K562 (cell line): Measurements from ENCODE around the gene TMEM128. TPM values are rescaled to one million over a fixed set of nuclear protein-coding genes. Genes with fewer than 3 reads are reported as not detected.

Source experiments
- ATAC-seq: fragments of 200-7000 bp; cut with Tn5 transposase; 3 replicates; pipeline ENCODE4 v1.9.1; 2020; ENCODE audit warnings: moderate library complexity
- BruUV-seq: library from RNA; stranded (reverse); fragments of 400-500 nt; replicated peaks from 2 replicates; lab custom pipeline; 2021; lab: Mats Ljungman, UMichigan
- CTCF ChIA-PET: fragments of 300-600 bp; formaldehyde crosslinking; extraction: SDS; loops from one replicate; lab custom pipeline; 2021; ENCODE audit warnings: low intra/inter-chr PET ratio; lab: Yijun Ruan, JAX
- POLR2A ChIA-PET: fragments of 300-600, 350-650 bp; sonication (Branson Sonifier 250); formaldehyde crosslinking; extraction: SDS; loops from one replicate; lab custom pipeline; 2021; ENCODE audit warnings: antibody characterized with exemption, inconsistent platforms; lab: Yijun Ruan, JAX
- DNase-seq, 4 experiments: peaks; one replicate each; pipeline versions ENCODE4 v3.0.0 to v3.0.0-alpha.2; 2011 to 2018; ENCODE audit warnings: low spot score in 3 of 4, mixed read lengths in 3 of 4; ENCODE audit errors: extremely low read depth in 1 of 4
- FAIRE-seq: peaks from 2 replicates; lab custom pipeline; 2011; peaks lifted over from hg19 to GRCh38; lab: Jason Lieb, UNC
- H2AFZ ChIP-seq: 2 replicates; pipeline ENCODE4 v1.6.0; 2011; ENCODE audit warnings: low read depth, low read length, control low read depth, inconsistent platforms
- H3K27ac ChIP-seq: fragments of 200-600 bp; 3 replicates; pipeline ENCODE4 v1.8.0; 2011; ENCODE audit warnings: low read depth, mild to moderate bottlenecking, control low read depth, inconsistent platforms, low read length, moderate library complexity, mixed read lengths; ENCODE audit errors: extremely low read depth
- H3K27me3 ChIP-seq, 2 experiments: fragments of 300-600 bp in 1 of 2; 2 replicates in 1 of 2; 3 replicates in 1 of 2; pipeline versions ENCODE4 v1.6.0 to v1.8.0; 2011; ENCODE audit warnings: inconsistent platforms in 2 of 2, low read length in 2 of 2, mild to moderate bottlenecking in 1 of 2, mixed read lengths in 1 of 2, moderate library complexity in 1 of 2; ENCODE audit not compliant: control insufficient read depth in 2 of 2, insufficient read depth in 2 of 2
- H3K36me3 ChIP-seq: fragments of 300-600 bp; 3 replicates; pipeline ENCODE4 v1.8.0; 2011; ENCODE audit warnings: mild to moderate bottlenecking, low read length, inconsistent platforms; ENCODE audit not compliant: control insufficient read depth, insufficient read depth
- H3K4me1 ChIP-seq, 2 experiments: fragments of 200-600 bp in 1 of 2; replicated peaks in 1 of 2; 2 replicates in 1 of 2; 3 replicates in 1 of 2; pipeline versions ENCODE4 v1.5.1 to v1.8.0; 2011; ENCODE audit warnings: inconsistent platforms in 2 of 2, low read length in 2 of 2, mild to moderate bottlenecking in 1 of 2, mixed read lengths in 1 of 2, moderate library complexity in 1 of 2; ENCODE audit not compliant: control insufficient read depth in 2 of 2, insufficient read depth in 2 of 2
- H3K4me2 ChIP-seq: 2 replicates; pipeline ENCODE4 v1.6.1; 2011; ENCODE audit warnings: low read length, control low read depth, inconsistent platforms, mixed read lengths; ENCODE audit not compliant: insufficient read depth
- H3K4me3 ChIP-seq: fragments of 200-600 bp; sonication (generic), shearing (Covaris generic); 2 replicates; pipeline ENCODE4 v1.5.1; 2016; ENCODE audit warnings: control low read depth, inconsistent platforms
- H3K79me2 ChIP-seq: fragments of 200-600 bp; 3 replicates; pipeline ENCODE4 v1.8.0; 2011; ENCODE audit warnings: low read length, inconsistent platforms; ENCODE audit not compliant: control insufficient read depth, insufficient read depth
- H3K9ac ChIP-seq, 2 experiments: 2 replicates each; pipeline versions ENCODE4 v1.6.0 to v1.6.1; 2011; ENCODE audit warnings: low read depth in 2 of 2, low read length in 2 of 2, control low read depth in 1 of 2, inconsistent platforms in 1 of 2, mild to moderate bottlenecking in 1 of 2, mixed read lengths in 1 of 2; ENCODE audit not compliant: insufficient read depth in 1 of 2
- H3K9me1 ChIP-seq: one replicate; pipeline ENCODE4 v1.6.0; 2011; ENCODE audit warnings: inconsistent platforms, mild to moderate bottlenecking, low read length, moderate library complexity; ENCODE audit not compliant: control insufficient read depth, insufficient read depth
- H3K9me3 ChIP-seq: replicated peaks from 2 replicates; pipeline ENCODE4 v1.5.1; 2011; ENCODE audit warnings: low read depth, low read length, inconsistent platforms; ENCODE audit not compliant: control insufficient read depth, insufficient read depth
- H4K20me1 ChIP-seq: replicated peaks from 2 replicates; pipeline ENCODE4 v1.6.1; 2011; ENCODE audit warnings: low read length, inconsistent platforms, mixed read lengths; ENCODE audit not compliant: control insufficient read depth, insufficient read depth
- BCL6 ChIP-seq: fragments of 250-450 bp; sonication (Bioruptor Pico); IDR thresholded peaks from 2 replicates; pipeline ENCODE4 v1.4.0; 2020
- CHD1 ChIP-seq: fragments of 200-600 bp; sonication (generic); IDR thresholded peaks from one replicate; pipeline ENCODE4 v1.6.1; 2012; ENCODE audit warnings: mild to moderate bottlenecking, moderate library complexity, low read length, inconsistent platforms
- MTA1 ChIP-seq: fragments of 450-650 bp; IDR thresholded peaks from 2 replicates; pipeline ENCODE4 v1.6.1; 2017; ENCODE audit warnings: borderline replicate concordance
- NFIC ChIP-seq: fragments of 450-650 bp; IDR thresholded peaks from 2 replicates; pipeline ENCODE4 v1.6.1; 2017; ENCODE audit warnings: mild to moderate bottlenecking, inconsistent platforms
- NR2C2 ChIP-seq, 2 experiments: fragments of 200-800 bp in 1 of 2; sonication (Bioruptor generic) in 1 of 2; sonication (generic) in 1 of 2; formaldehyde crosslinking in 1 of 2; IDR thresholded peaks; 2 replicates each; pipeline versions ENCODE4 v1.6.1 to v1.8.0; 2016 to 2022; ENCODE audit warnings: mild to moderate bottlenecking in 1 of 2, missing compliant biosample characterization in 1 of 2, missing genetic modification characterization in 1 of 2, missing genetic modification reagents in 1 of 2
- PML ChIP-seq: IDR thresholded peaks from 2 replicates; pipeline ENCODE4 v1.6.1; 2012; ENCODE audit warnings: low read length, inconsistent platforms
- XRCC3 ChIP-seq: fragments of 450-650 bp; IDR thresholded peaks from 2 replicates; pipeline ENCODE4 v1.6.1; 2017; ENCODE audit warnings: mild to moderate bottlenecking, moderate library complexity
- ZKSCAN1 ChIP-seq: fragments of 150-350 bp; IDR thresholded peaks from 2 replicates; pipeline ENCODE4 v1.6.1; 2016; ENCODE audit warnings: low read depth, low read length
- ZNF232 ChIP-seq: sonication (generic); formaldehyde crosslinking; IDR thresholded peaks from 2 replicates; pipeline ENCODE4 v1.8.0; 2022; ENCODE audit warnings: mild to moderate bottlenecking, missing genetic modification reagents
- WGBS: fragments of 100-300 bp; shearing (Covaris generic); methylation state at CpG from one replicate; pipeline ENCODE4 v1.1.6; 2016; ENCODE audit warnings: low coverage, mixed read lengths; ENCODE audit not compliant: insufficient coverage; ENCODE audit errors: missing lambda C conversion rate; 5-methylcytosine and 5-hydroxymethylcytosine counted together
- in situ Hi-C: fragments of 300-500 bp; cut with MboI; formaldehyde crosslinking; loops from 4 replicates; pipeline ENCODE4 v1.15.0; 2018; ENCODE audit warnings: inconsistent platforms, mixed read lengths
- intact Hi-C: fragments of 100-400 bp; cut with micrococcal nuclease; formaldehyde crosslinking; loops from 2 replicates; pipeline ENCODE4 v1.14.2; 2022
- polyA plus RNA-seq, 8 experiments: library from polyadenylated mRNA; depleted of rRNA in 4 of 8; stranded (reverse) in 5 of 8; unstranded in 3 of 8; fragments of >200 nt; fragmentation: Nextera tagmentation in 2 of 8; fragmentation: Illumina TruSeq in 1 of 8; extraction: Ambion mirVana in 2 of 8; extraction: Trizol in 1 of 8; gene quantifications; 2 replicates each; pipeline versions ENCODE4 v1.2.1 to v1.2.3, GENCODE V29; 2011 to 2014; ENCODE audit warnings: inconsistent platforms in 1 of 8, missing spikeins in 1 of 8
- total RNA-seq, 7 experiments: library from RNA; depleted of rRNA in 6 of 7; stranded (reverse); fragments of >200 nt in 6 of 7; fragmentation: Illumina TruSeq in 2 of 7; extraction: Trizol in 2 of 7; gene quantifications; 2 replicates each; pipeline versions ENCODE4 v1.2.1 to v1.2.3, GENCODE V29; 2011 to 2021; ENCODE audit warnings: low replicate concordance in 1 of 7
- TF ChIP-seq, protein P1 (sequence below): sonication (generic); formaldehyde crosslinking; IDR thresholded peaks from 2 replicates; pipeline ENCODE4 v1.8.0; 2022; ENCODE audit warnings: mild to moderate bottlenecking, missing genetic modification reagents, borderline replicate concordance
- TF ChIP-seq, protein P2 (sequence below): fragments of 250-450 bp; sonication (Bioruptor Pico); IDR thresholded peaks from 2 replicates; pipeline ENCODE4 v1.9.0; 2021; ENCODE audit warnings: mild to moderate bottlenecking
- TF ChIP-seq, protein P3 (sequence below), 2 experiments: IDR thresholded peaks; 2 replicates each; pipeline ENCODE4 v1.6.1; 2011; ENCODE audit warnings: borderline replicate concordance in 1 of 2, control low read depth in 1 of 2, low read depth in 1 of 2, low read length in 1 of 2, mild to moderate bottlenecking in 1 of 2, mixed read lengths in 1 of 2, moderate library complexity in 1 of 2; ENCODE audit not compliant: insufficient read depth in 1 of 2, insufficient read length in 1 of 2, poor library complexity in 1 of 2, severe bottlenecking in 1 of 2; ENCODE audit errors: extremely low read depth in 1 of 2

Gene TMEM128
- total and polyA plus RNA-seq, 9 of the 15 experiments (the other 6 are each of a cell fraction or from before 2014, with no cell fraction given) = 9.1 to 40.0 (median 14.3) TPM

DNA sequence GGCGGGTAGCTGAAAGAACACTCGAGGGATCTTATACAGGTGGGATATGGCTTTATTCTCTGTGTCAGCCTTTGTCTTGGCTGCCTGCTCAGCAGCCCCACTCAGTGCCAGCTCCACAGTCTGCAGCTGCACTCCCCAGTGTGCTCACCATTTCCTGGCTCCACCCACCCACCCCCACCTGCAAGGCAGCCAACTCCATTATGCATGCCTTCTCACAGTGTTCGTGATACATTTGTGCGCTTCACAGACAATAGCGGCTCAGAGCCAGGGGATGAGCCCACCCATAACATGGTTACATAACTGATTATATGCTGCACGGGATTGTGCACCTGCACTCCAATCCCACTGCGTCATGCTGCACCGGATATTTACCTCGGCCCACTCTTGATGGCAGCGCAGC, 8.8 kb upstream of the TMEM128 start:
- CTCF ChIA-PET = no interaction called here
- H3K9ac ChIP-seq = no peak overlapping the region
- ATAC-seq (peak; percentile 52), DNase-seq (no peak), FAIRE-seq (no peak)
- no peaks in the 10 kb centered on the region for H3K9me3 ChIP-seq
- 38% methylated on average over 10 of the region's 10 CpGs for whole genome bisulfite sequencing
- H3K27me3 ChIP-seq = peaks cover 22 to 33% of the 10 kb centered on the region in 2 experiments
- H3K79me2 ChIP-seq = no peaks in the 10 kb centered on the region
- no peak overlapping the region for H3K4me3 ChIP-seq
- POLR2A ChIA-PET = interaction anchor here (0.9 kb wide), 1 partner anchor 10 kb away, joined by 3 read pairs; no protein-coding TSS in a partner anchor
- H2AFZ ChIP-seq = no peak overlapping the region
- no peak overlapping the region for H3K4me2 ChIP-seq
- no peak overlapping the region for H3K27ac ChIP-seq
- H3K36me3 ChIP-seq = no peaks in the 10 kb centered on the region
- TF ChIP-seq, protein P1, sequence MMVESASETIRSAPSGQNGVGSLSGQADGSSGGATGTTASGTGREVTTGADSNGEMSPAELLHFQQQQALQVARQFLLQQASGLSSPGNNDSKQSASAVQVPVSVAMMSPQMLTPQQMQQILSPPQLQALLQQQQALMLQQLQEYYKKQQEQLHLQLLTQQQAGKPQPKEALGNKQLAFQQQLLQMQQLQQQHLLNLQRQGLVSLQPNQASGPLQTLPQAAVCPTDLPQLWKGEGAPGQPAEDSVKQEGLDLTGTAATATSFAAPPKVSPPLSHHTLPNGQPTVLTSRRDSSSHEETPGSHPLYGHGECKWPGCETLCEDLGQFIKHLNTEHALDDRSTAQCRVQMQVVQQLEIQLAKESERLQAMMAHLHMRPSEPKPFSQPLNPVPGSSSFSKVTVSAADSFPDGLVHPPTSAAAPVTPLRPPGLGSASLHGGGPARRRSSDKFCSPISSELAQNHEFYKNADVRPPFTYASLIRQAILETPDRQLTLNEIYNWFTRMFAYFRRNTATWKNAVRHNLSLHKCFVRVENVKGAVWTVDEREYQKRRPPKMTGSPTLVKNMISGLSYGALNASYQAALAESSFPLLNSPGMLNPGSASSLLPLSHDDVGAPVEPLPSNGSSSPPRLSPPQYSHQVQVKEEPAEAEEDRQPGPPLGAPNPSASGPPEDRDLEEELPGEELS = no peak
- peak; percentile 27; the same call in 1 of the 2 replicates for TF ChIP-seq ZKSCAN1
- TF ChIP-seq, all 486 proteins: peak for 1
- no TSS peak for BruUV-seq
- intact Hi-C loops = loop anchor here (10.0 kb wide), 1 partner anchor 178 kb away; no protein-coding TSS in a partner anchor
- Histone ChIP-seq H3K4me1 (no peaks in the 10 kb centered on the region; a peak in 1 of 5 replicates), H3K9me1 (no peaks in the 10 kb centered on the region), H4K20me1 (no peaks in the 10 kb centered on the region)
- in situ Hi-C loops = no loop called here

DNA sequence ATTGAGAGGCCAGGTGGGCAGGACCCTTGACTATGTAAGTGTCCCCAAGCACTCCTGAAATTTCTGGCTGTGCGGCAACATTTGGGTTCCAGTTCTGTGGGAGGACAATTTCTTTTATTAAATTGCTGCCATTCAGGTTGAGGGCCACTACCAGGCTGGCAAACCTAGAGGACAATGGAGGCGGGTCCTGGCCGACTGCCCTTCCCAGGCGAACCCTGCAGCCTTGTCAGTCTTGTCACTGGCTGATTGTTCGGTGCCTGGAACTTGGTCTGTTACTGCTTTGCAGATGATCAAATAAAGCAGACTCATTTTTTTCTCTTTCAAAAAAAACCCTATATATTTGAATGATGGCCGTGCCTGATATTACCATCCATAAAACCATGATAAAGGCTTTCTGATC, 6.6 kb upstream of the TMEM128 start:
- Histone ChIP-seq H3K4me2 (no peak overlapping the region), H3K9ac (no peak overlapping the region), H3K9me3 (no peaks in the 10 kb centered on the region), H4K20me1 (no peaks in the 10 kb centered on the region), H3K79me2 (no peaks in the 10 kb centered on the region), H3K9me1 (no peaks in the 10 kb centered on the region), H3K27ac (no peak overlapping the region), H3K36me3 (no peaks in the 10 kb centered on the region), H3K4me1 (no peaks in the 10 kb centered on the region), H3K4me3 (no peak overlapping the region), H3K27me3 (peaks cover 22 to 33% of the 10 kb centered on the region in 2 experiments), H2AFZ (no peak overlapping the region)
- in situ Hi-C loops = loop anchor here (5.0 kb wide), 1 partner anchor 83 kb away; no protein-coding TSS in a partner anchor
- ATAC-seq (no peak), FAIRE-seq (no peak), DNase-seq (no peak)
- intact Hi-C loops = loop anchor here (10.0 kb wide), 1 partner anchor 180 kb away; no protein-coding TSS in a partner anchor
- CTCF ChIA-PET = no interaction called here
- BruUV-seq = no TSS peak
- POLR2A ChIA-PET = interaction anchor here (0.6 kb wide), 2 partner anchors 208 to 1788 kb away, joined by 3 to 4 read pairs; no protein-coding TSS in a partner anchor
- 7% methylated on average over 6 of the region's 6 CpGs for WGBS
- TF ChIP-seq ZNF232 (CRISPR knock-in tag) = no peak
- TF ChIP-seq NR2C2 (CRISPR knock-in tag; IDR thresholded peaks at IDR 0.05) = no peak
- TF ChIP-seq NR2C2 (tag; IDR thresholded peaks at IDR 0.05) = no peak
- TF ChIP-seq CHD1 = no peak
- no peak for TF ChIP-seq MTA1
- no peak for TF ChIP-seq XRCC3
- TF ChIP-seq, protein P2, sequence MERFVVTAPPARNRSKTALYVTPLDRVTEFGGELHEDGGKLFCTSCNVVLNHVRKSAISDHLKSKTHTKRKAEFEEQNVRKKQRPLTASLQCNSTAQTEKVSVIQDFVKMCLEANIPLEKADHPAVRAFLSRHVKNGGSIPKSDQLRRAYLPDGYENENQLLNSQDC (CRISPR knock-in tag) = no peak
- TF ChIP-seq BCL6 (CRISPR knock-in tag) = no peak
- no peak for TF ChIP-seq PML
- no peak for TF ChIP-seq NFIC
- TF ChIP-seq, protein P3, sequence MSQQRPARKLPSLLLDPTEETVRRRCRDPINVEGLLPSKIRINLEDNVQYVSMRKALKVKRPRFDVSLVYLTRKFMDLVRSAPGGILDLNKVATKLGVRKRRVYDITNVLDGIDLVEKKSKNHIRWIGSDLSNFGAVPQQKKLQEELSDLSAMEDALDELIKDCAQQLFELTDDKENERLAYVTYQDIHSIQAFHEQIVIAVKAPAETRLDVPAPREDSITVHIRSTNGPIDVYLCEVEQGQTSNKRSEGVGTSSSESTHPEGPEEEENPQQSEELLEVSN (IDR thresholded peaks at IDR 0.05; ENCODE audit: borderline replicate concordance in 1 of 2, extremely low read depth in 1 of 2, insufficient read depth in 1 of 2, insufficient read length in 1 of 2, low read depth in 1 of 2, low read length in 1 of 2, poor library complexity in 1 of 2, severe bottlenecking in 1 of 2) = no peak
